ENCODE measurements around the gene STYK1.
A peak's percentile ranks its signal among the peaks of the same experiment; 100 is the strongest.
"Not testable (repeated sequence)": the region's sequence is repeated elsewhere in the genome, so short reads cannot be mapped to it uniquely, and the experiment has no call there.

The STYK1 gene

DNA sequence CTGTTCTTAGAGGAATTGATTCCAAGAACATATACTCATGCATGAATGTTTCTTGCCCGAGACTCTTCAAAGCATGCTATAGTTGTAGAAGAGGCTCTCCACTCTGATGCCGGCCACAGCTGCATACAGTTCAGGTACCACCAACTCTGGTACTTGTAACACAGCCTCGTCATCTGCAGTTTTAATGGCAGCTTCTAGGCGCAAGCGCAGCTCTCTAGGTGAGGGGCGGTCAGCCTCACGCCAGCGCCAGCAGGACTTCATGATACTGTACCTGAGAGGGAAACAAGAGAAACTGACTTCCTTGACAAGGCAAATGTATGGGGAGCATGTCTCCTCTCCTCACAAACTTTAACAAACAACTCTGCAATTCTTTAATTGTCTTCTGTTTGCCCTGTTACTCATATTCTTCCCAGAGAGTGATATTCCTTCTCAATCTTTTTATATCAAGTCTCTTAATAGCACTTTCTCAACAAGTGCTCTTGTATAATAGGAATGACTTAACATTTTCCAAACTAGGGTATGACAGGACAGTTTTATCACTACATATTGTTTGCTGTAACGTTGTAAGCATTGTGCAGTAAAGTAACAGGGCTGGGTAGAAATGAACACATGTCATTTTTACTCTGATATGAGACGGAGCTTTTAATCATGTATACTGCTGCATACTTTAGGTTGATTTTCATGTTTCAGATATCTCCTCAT is 53.6 kb downstream of the STYK1 start:
- no peak for DNase-seq (ENCODE audit: low read depth)

DNA sequence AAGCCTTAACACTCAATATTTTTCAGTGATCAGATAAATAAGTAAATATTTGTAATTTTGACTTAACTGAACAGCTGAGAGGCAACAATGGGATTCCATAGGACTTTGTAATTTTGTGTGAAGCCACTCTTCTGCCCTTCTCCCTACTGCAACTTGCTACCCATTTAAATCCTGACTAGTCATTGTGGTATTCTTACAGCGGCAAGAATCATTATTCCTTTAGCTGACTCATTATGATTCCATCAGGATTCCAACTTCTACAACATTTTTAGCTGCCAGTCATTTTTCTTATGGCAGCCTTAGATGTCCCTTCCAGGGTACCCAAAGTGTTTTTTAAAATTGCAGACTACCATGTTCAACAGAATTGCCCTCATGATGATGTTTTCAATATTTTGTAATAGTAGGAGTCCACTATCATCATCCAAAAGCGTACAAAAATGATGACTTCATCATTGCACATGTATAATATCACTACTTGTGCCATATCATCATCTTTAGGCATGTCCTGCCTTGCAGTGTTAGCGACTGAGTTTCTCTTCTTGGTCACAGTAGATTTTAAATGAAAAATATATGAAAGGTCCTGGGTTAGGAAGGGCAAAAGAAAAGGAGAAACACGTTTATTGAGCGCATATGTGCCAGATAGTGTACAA is 55.4 kb downstream of the STYK1 start:
- no peak for DNase-seq (ENCODE audit: low read depth)

- DNase-seq (ENCODE audit: low read depth) = no peak
Measured at GRCh38 chr12:10617863-10618262, 56.0 kb downstream of the STYK1 start.

DNA sequence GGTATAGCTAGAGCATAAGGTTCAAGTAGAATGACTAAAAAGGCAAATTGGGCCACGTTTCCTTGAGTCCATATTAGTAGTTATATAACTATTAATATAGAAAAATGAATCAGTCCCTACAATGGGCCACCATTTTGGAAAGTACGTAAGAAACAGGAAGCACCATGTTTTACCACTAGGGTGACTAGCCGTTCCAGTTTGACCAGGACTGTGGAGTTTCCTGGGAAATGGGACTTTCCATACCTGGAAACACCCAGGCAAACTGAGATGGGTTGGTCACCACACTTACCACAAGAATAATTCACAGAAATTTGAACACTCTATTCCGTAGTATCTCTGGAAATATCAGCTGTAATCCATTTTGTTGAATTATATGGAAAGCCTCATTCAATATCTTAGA is 58.3 kb downstream of the STYK1 start:
- no peak for DNase-seq (ENCODE audit: low read depth)

GRCh38 chr12:10614056-10614370 is 59.8 kb downstream of the STYK1 start:
- no peak for DNase-seq (ENCODE audit: low read depth)

DNA sequence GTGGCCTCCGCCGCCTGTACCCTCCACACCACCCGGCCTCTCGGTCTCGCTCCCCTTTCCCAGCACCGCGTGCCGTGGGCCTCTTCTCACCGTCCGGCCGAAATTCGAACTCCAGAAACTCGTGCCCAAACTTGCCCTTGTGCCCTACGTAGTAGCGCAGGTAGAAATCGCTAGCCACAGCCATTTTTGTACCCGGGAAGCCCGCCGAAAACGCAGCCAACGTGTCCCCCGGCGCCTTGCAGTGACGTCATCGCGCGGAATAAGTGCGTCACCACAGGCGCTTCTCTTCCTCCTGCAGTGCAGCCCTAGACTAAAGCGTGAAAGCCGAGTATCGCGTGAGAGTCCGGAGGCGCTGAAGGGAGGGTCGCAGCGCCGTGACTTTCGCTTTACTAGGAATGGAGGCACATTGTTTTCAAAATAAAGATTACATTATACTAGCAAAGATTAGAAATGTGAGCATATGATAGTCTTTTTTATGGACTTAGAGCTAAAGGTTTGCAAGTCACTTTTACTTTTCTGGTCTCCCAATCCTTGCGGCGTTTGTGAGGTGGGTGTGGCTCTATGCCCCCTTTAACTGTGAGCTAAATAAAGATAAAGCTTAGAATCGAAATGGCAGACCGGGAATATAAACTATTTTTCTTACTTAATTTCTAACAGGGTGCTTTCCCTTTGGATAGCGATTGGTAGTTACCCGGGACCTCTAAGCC is 60.4 kb downstream of the STYK1 start, which contains the start of gene MAGOHB:
Gene MAGOHB, minus strand, starts transcription at position 261 of the 707 bp plus-strand sequence. Its CDS starts 77 bp downstream, at position 184.
- DNase-seq (ENCODE audit: low read depth) = peak; percentile 95

- DNase-seq (ENCODE audit: low read depth) = no peak
Measured at GRCh38 chr12:10612984-10613348, 60.9 kb downstream of the STYK1 start.

- DNase-seq (ENCODE audit: low read depth) = no peak
Measured at GRCh38 chr12:10612110-10612509, 61.7 kb downstream of the STYK1 start.

- not testable (repeated sequence) for DNase-seq (ENCODE audit: low read depth)
Measured at GRCh38 chr12:10611258-10611657, 62.6 kb downstream of the STYK1 start.

DNA sequence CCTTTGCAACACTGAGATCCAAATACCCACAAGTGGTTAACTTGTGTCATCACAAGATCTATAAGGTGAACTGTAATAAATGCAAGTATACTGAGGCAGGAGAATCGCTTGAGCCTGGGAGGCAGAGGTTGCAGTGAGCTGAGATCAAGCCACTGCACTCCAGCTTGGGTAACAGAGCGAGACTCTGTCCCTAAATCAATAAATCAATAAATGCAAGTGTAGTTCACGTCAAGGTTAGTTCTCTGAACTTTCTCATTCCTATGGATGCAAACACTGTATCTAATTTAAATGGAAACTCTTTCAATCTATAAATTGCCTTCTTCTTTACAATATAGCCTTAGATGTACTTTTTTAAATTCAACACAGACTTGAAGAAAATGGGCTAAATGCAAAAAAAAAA is 63.7 kb downstream of the STYK1 start:
- DNase-seq (ENCODE audit: low read depth) = no peak

GRCh38 chr12:10607885-10608458 is 65.9 kb downstream of the STYK1 start:
- no peak for DNase-seq (ENCODE audit: low read depth)

GRCh38 chr12:10601860-10602259 is 72.0 kb downstream of the STYK1 start:
- DNase-seq (ENCODE audit: low read depth) = no peak

- DNase-seq (ENCODE audit: low read depth) = no peak
Measured at GRCh38 chr12:10600988-10601387, 72.9 kb downstream of the STYK1 start.

- no peak for DNase-seq (ENCODE audit: low read depth)
Measured at GRCh38 chr12:10595881-10596280, 78.0 kb downstream of the STYK1 start.

DNA sequence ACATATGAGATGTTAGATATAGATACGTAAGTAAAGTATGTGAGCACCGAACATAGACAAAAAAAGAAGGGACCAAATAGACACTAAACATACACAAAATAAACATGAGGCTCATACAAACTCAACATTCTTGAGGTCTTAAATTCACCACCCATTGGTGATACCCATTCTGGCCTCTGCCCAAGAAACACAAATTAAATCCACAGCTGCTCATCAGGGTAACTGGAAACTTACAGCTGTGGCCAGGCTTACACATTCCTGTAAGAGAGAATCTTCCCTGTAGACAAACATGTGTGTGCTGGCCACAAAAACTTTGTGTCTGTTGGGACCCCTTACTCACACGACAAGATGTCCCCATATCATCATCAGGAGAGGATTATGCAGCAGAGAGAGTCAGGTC is 82.9 kb downstream of the STYK1 start:
- no peak for DNase-seq (ENCODE audit: low read depth)

DNA sequence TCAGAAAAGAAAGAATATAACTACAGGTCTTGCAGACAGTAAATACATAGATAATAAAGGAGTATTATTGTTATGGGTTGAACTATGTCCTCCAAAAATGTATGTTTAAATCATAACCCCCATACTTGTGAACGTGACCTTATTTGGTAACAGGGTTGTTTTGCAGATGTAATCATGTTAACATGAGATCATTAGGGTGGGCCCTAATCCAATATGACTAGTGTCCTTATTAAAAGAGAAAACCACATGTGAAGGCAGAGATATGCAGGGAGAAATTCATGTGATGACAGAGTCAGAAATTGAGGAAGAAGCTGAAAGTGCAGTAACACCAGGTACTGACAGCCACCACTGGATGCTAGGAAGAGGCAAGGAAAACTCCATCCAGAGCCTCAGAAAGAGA is 89.4 kb downstream of the STYK1 start:
- DNase-seq (ENCODE audit: low read depth) = no peak

DNA sequence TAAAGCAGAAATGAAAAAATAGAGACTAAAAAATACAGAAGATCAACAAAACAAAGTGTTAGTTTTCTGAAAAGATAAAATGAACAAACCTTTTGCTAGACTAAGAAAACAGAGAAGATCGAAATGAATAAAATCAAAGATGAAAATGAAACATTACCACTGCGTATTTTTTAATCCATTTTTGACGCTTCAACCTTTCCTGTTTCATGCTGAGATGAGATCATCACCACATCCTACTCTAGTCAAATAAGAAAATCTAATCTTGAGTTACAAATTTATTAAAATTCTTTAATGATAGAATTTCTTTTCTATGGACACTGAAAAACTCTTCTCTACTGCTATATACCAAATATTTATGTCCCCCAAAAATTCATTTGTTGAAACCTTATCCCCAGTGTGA is 91.1 kb downstream of the STYK1 start:
- DNase-seq (ENCODE audit: low read depth) = no peak

DNA sequence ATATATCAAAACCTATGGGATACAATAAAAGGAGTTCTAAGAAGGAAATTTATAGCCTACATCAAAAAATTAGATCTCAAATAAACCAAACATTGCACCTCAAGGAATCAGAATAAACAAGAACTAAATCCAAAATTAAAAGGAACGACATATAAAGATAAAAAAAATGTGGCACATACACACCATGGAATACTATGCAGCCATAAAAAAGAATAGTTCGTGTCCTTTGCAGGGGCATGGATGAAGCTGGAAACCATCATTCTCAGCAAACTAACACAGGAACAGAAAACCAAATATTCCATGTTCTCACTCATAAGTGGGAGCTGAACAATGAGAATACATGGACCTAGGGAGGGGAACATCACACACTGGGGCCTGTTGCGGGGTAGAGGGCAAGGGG is 91.7 kb downstream of the STYK1 start:
- not testable (repeated sequence) for DNase-seq (ENCODE audit: low read depth)

GRCh38 chr12:10574307-10574706 is 99.5 kb downstream of the STYK1 start:
- no peak for DNase-seq (ENCODE audit: low read depth)

- not testable (repeated sequence) for DNase-seq (ENCODE audit: low read depth)
Measured at GRCh38 chr12:10572021-10572490, 101.8 kb downstream of the STYK1 start.

DNA sequence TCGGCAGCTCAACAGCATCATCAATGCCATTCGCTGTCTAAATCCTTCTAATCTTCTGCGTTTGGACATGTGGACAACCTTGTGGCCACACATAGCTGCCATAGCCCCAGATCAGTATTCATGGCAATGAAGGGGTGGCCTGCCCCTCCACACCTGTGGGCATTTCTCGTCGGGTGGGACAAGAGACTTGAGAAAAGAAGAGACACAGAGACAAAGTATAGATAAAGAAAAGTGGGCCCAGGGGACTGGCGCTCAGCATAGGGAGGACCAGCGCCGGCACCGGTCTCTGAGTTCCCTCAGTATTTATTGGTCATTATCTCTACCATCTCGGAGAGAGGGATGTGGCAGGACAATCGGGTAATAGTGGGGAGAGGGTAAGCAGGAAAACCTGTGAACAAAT is 102.7 kb downstream of the STYK1 start:
- DNase-seq (ENCODE audit: low read depth) = no peak
